CD4-positive, alpha-beta T cell treated with Interleukin-15 for 4 hours (primary cell): ENCODE measurements around the gene LHFPL3.

Experiments
- DNase-seq: peaks from one replicate; pipeline ENCODE4 v3.0.0-alpha.2; 2020; ENCODE audit warnings: low spot score

LHFPL3 gene

DNA sequence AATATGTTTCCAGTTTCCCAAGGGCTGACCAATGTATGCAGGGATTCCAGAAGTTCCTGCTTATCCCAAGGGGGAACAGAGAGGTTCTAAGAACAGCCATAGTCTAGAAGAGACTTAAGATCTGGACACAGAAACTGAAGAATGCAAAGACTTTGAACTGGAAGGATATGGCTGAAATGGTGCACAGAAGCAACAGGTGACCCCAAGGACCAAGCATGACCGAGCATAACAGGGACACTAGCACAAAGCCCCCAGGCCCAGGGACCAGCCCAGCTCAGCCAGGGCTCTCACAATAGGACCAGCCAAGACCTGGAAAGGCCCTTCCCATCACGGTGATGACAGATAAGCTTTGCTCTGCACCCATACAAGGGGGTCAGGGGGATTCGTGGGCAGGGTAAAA lies 472.6 kb downstream of the LHFPL3 start:
- DNase-seq, result no peak

DNA sequence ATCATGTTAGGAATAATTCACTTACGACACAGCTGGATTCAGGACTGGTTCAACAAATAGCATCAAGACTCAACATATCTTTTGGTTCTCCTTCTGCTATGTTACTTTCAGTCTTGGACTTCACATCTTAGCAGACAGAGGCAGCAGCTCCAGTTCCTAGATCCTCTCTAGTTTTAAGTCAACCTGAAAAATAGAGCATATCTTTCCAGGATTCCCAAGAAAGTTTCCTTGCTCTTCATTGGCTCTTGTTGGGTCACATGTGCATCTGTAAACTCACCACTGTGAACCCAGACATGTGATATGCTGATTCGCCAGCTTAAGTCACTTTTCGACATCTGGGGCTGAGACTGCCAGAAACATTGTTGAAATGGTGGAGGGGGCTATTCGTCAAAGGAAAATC lies 475.5 kb downstream of the LHFPL3 start:
- no peak for DNase-seq

- no peak for DNase-seq
Observed at GRCh38 chr7:104804696-104805095, 476.3 kb downstream of the LHFPL3 start.

DNA sequence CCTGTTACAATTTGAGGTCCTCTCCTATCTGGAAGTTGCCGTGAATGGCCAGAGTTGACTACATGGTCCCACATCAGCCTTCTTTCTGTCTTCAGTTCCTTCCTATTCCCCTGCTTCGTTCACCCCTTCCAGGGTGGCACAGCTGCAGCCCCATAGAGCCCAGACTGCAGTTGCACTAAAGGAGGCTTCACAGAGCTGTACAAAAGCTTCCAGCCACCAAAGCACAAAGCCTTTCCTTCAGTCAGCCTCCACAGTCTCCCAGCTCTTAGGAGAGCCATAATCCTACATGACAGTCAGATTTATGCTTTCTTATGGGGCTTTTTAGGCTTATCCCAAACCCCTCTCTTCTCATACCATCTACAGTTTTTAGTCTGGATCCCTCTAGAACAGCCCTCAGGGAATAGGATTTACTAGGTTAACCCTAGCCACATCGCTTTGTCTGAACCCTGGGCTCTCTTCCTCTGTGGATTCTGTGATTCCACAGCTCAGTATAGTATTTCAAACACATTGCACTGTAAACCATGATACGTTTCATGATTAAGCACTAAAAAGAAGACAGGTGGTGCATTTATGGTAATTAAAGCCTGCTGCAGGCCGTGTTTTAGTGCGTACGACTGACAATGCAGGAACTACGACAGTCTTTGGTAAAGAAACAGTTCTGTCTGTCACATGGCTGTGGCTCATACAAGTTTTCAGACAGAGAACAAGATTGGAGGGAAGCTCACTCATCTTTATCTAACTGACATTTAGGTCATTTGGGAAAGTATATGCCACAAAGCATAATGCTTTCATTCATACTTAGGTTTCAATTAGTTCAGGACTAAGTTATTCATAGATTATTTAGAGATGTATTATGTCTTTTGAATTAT lies 477.3 kb downstream of the LHFPL3 start:
- DNase-seq, result no peak

DNA sequence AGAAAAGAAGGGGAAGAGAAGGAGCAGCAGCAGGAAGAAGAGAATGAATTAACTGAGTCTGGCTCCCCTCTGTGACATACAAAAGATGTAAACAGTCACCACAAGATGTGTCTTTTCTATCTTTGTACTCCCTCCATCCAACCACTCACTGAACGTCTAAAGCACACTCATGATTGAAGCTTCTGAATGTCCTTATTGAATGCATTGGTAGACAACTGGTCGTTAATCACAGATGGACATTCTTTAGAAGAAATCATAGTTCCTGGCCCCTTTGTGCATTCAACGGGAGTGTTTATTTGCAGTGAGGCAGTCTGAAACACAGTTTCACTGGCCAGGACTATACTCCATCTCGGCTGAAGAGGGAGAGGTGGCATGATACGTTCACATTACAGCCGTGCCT lies 479.3 kb downstream of the LHFPL3 start:
- no peak for DNase-seq

DNA sequence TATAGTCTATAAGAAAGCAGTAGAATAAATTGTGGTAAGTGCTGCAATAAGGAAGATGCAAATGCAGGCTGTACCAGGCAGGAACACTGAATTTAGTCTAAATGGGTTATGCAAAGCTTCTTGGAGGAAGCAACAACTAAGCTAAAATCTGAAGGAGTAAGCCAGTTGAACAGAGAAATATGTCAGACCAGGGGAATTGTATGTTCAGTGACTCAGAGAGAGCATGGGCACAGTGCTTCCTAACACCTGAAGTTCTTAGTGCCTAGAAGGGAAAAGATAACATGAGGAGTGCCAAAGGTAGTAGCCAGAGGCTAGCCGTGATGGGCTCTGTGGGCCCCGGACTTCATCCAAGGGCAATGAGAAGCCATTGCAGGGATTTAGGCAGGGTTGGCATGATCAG lies 481.5 kb downstream of the LHFPL3 start:
- no peak for DNase-seq

DNA sequence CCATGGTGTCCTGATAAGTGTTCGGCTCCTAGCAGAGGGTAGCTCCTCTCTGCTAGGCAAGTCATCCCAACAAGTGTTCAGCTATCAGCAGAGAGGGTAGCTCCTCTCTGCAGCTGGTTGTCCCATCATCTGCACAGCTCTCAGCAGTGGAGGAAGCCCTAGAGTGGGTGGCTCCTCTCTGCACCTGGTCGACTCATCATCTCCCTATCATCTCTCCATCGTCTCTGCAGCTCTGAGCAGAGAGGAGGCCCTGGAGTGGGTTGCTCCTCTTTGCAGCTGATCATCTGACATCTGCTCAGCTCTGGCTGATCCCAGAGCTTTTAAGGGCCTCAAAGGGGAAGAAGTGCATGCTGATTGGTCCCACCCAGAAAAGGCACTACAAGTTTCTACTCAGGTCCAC lies 485.7 kb downstream of the LHFPL3 start:
- DNase-seq, result no peak

DNA sequence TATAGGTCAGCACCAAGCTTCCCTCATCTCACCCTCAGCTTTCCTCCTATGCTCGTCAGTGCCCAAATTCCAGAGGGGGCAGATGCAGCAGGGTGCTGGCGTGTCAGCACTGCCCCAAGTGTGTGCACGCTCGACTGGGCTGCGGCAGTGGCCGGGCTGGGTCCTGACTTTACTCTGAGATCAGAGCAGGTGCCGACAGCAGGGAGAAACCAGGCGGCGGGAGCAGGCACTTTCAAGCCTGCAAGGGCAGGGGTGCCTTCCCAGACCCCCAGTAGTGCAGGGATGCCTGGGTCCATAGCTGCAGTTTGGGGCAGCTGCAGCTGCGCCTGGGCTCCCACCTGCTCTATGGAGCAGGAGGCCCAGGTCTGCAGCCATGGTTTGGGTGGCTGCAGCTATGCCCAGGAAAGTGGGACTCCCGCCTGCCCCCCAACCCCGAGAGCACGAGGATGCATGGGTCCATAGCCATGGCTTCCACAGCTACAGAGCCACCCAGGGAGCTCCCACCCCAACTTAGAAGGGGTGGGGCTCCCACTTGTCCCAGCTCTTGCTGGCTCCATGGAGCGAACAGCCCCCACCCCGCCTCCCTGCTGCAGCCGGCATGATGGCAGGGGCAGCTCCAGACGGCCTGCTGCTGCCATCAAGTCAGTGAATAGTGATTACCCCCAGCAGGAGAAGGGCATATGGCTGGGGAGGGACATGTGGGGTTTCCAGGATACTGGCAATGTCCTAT lies 486.4 kb downstream of the LHFPL3 start:
- no peak for DNase-seq

DNA sequence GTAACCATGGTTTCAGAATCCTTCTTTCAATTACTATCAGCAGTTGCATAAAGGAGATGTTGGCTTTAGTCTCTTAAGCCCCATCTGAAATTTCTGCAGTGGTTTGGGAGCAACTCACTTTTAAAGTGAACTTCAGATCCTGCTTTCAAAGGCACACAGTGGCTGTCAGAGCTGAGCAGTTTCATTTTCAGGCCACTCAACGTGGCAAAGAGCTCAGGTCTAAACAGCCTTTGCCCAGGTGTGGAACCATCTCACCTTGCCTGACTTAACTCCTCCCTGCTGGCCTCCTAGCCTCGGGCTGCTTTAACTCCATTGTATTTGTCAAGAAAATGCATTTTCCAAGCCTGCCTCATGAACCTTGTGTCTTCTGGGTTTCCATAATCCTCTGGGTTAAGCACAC lies 488.1 kb downstream of the LHFPL3 start:
- DNase-seq, result no peak

DNA sequence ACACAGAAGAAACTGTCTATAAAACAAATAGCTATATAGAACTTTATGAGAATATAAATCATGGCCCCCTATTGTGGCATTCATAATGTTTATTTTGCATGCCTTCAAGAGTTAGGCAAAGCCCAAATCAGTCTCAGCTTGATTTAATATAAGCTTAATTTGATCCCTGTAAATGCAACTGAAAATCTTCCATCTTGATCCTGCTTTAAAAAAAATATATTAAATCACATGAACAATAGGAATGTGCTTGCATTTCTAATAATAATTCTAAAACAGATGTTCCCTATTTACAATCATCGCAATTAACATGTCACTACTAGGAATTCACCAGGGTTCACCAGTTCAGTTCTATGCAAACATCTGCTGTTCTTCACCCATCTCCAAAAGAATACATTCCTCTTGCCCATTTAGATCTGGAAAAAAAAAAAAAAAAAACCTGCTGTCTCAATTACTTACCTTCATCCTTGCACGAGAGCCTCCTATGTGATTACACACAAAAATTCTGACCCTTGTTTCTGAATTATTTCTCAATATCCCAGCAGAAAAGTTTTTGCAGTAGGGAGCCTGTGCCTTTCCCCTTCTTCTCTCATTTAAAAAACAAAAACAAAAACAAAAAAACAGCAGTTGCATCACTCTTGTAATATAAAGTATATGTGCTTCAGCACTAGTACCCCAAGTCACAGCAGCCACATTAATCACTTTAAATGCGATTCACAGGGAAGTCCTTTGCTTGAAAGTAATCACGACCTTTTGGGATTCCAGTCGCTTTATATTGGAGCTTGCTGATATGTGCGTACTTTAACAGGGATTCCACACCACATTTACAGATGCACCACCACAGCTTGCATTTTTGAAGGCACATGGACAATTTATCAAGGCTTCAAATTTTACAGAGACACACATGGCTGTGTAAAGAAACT lies 490.8 kb downstream of the LHFPL3 start:
- DNase-seq, result no peak

- no peak for DNase-seq
Observed at GRCh38 chr7:104820836-104821535, 492.6 kb downstream of the LHFPL3 start.

DNA sequence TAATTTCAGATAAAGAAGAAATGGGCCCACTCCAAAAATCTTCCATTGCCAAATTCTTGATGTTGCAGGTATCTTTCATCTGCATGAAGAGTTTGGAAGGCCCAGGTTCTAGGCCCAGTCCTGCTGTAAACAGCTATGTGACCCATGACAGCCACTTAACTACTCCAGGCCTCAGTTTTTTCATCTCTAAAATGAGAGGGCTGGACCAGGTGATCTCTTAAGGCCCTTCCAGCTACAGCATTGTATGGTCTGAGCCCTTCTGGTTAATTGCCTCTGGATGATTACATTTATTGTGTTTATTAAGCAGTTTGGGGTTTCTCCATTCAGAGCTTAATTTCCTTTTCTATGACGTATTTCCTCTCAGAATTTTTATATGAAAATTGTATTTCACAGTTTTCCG lies 494.8 kb downstream of the LHFPL3 start:
- DNase-seq, result no peak

GRCh38 chr7:104825099-104825498 lies 496.7 kb downstream of the LHFPL3 start:
- DNase-seq, result no peak

DNA sequence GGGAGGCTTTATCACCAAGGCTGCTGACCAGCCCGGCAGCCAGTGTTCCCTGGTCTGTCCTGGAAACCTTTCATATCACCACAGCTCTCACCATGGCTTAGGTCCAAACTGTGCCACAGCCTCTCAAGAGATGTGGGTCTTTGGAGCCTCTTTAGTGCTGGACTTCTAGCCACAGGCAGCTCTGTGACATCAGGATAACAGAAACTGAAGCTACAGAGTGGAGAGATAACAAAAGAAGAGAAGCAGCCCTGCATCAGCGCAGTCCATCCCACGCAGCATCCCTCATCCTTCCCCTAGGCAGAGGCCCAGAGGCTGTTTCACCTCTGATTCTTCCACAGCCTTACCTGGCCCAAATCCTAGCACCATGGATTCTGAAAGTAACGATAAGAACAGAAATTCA lies 497.7 kb downstream of the LHFPL3 start:
- no peak for DNase-seq

- no peak for DNase-seq
Observed at GRCh38 chr7:104836976-104837375, 508.6 kb downstream of the LHFPL3 start.

GRCh38 chr7:104838537-104839299 lies 510.3 kb downstream of the LHFPL3 start:
- no peak for DNase-seq

GRCh38 chr7:104839842-104840241 lies 511.4 kb downstream of the LHFPL3 start:
- no peak for DNase-seq

- DNase-seq, result no peak
Observed at GRCh38 chr7:104841798-104842197, 513.4 kb downstream of the LHFPL3 start.

DNA sequence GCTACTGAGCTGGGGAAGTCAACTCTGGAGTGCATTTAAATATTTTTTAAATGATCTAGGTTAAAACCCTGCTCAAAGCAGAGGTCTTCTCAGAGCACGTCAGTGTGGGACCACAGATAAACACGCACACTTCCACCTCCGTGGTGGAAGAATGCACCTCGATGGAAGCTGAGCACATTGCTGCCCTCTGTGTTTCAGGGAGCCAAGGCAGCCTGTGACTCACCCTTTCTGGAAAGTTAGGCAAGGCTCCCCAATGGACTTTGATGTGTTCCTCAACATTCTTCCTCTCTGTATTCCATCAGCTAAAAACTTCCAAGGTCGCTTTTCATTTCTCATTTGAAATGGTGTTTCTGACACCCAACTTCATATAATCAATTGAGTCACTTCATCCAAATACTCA lies 514.8 kb downstream of the LHFPL3 start:
- no peak for DNase-seq

- no peak for DNase-seq
Observed at GRCh38 chr7:104845557-104845956, 517.2 kb downstream of the LHFPL3 start.

DNA sequence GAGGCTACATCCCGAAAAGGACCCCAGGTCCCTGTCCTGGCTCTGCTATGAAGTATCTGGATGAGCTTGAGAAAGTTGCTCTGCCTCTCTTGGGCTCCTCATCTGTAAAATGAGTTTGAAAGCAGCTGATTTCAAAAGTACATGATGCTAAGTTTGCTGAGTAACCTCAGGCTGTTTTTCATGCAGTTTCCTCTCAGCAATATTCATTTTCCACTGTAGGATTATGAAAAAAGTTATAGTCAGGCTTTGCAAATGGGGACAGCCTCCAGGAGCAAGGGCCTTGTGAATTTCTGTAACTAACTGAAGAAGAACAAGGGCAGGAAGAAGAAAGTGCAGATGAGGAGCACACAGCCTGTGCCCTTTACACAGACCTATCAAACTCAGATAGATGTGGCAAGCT lies 518.3 kb downstream of the LHFPL3 start:
- no peak for DNase-seq
